ENCODE results near the gene FNBP1. TPM values are rescaled to one million over a fixed set of nuclear protein-coding genes. Genes with fewer than 3 reads are reported as not detected.

The FNBP1 gene
- total RNA-seq, 1 experiment from 2014 or later, result 80.7 TPM

DNA sequence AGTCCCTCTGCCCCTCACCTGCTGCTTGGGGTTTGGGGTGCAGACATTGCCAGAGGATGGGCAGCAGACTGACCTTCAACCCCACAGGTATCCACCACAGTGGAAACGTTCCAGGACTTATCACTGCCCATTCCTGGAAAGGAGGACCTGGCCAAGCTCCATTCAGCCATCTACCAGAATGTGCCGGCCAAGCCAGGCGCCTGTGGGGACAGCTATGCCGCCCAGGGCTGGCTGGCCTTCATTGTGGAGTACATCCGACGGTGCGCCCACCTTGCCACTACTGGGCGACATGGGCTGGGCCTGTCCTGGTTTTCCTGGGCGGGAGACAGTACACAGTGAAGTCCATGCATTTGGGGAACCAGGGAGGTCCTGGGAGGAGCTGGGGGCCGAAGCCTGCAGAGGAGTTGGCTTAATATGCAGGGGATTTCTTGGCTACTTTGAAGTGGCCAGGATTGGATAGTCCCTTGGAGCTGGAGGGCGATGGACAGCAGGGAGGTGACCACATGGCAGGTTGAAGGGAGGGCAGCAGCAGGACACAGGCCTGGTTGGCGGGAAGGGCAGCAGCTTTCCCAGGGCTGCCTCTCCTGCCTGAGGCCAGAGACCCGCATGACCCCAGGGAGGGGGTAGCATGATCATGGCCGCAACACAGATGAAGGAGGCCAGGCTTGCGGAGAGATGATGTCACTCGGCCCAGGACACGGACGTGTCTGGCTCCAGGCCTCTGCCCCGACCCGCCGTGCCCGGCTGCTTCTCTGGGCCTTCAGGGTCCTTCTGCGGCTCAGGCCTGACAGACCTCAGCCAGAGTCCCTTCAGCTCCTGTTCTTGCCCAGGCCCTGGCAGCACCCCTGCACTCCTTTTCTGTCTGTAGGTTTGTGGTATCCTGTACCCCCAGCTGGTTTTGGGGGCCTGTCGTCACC, 173.1 kb downstream of the FNBP1 start:
- no TSS peak for BruUV-seq (replicated peaks)
- Histone ChIP-seq H3K9me3 (ENCODE audit: insufficient read depth, low read depth) (no peaks in the 10 kb centered on the region), H3K27me3 (ENCODE audit: insufficient read depth, low read depth) (no peaks in the 10 kb centered on the region), H3K79me2 (ENCODE audit: low read depth) (no peaks in the 10 kb centered on the region), H3K36me3 (ENCODE audit: low read depth) (peaks cover 4% of the 10 kb centered on the region; the same call in 1 of the 2 replicates), H3K4me3 (no peak overlapping the region), H3F3A (ENCODE audit: insufficient read depth, low read depth) (no peaks in the 10 kb centered on the region), H3K4me1 (replicated peaks; ENCODE audit: insufficient read depth) (no peaks in the 10 kb centered on the region), H4K20me1 (ENCODE audit: insufficient read depth) (no peaks in the 10 kb centered on the region), H3K4me2 (no peak overlapping the region), H3K9me2 (ENCODE audit: insufficient read depth) (no peaks in the 10 kb centered on the region), H3K27ac (no peak overlapping the region), H2AFZ (no peak overlapping the region)
- ChIA-PET CTCF (no interaction called here), POLR2A (ENCODE audit: unreplicated experiment) (no interaction called here)
- no peak for TF ChIP-seq CTCF (conservative IDR thresholded peaks at IDR 0.05)
- TF ChIP-seq EZH2 (IDR thresholded peaks at IDR 0.05; ENCODE audit: low read depth), result no peak
- intact Hi-C loops (cut with micrococcal nuclease; ENCODE audit: unreplicated experiment), result no loop called here
- no peak for DNase-seq

GRCh38 chr9:129868872-129869486, 174.0 kb downstream of the FNBP1 start:
- Histone ChIP-seq H3K27ac (no peak overlapping the region), H3K36me3 (ENCODE audit: low read depth) (peaks cover 5% of the 10 kb centered on the region; the same call in 1 of the 2 replicates), H2AFZ (no peak overlapping the region), H3K4me3 (no peak overlapping the region), H3K27me3 (ENCODE audit: insufficient read depth, low read depth) (no peaks in the 10 kb centered on the region), H3K9me3 (ENCODE audit: insufficient read depth, low read depth) (no peaks in the 10 kb centered on the region), H4K20me1 (ENCODE audit: insufficient read depth) (no peaks in the 10 kb centered on the region), H3K4me1 (replicated peaks; ENCODE audit: insufficient read depth) (no peaks in the 10 kb centered on the region), H3F3A (ENCODE audit: insufficient read depth, low read depth) (no peaks in the 10 kb centered on the region), H3K9me2 (ENCODE audit: insufficient read depth) (no peaks in the 10 kb centered on the region), H3K79me2 (ENCODE audit: low read depth) (no peaks in the 10 kb centered on the region), H3K4me2 (no peak overlapping the region)
- no peak for TF ChIP-seq EZH2 (IDR thresholded peaks at IDR 0.05; ENCODE audit: low read depth)
- TF ChIP-seq CTCF (conservative IDR thresholded peaks at IDR 0.05), result no peak
- intact Hi-C loops (cut with micrococcal nuclease; ENCODE audit: unreplicated experiment), result no loop called here
- no TSS peak for BruUV-seq (replicated peaks)
- POLR2A ChIA-PET (ENCODE audit: unreplicated experiment), result no interaction called here
- CTCF ChIA-PET, result no interaction called here
- no peak for DNase-seq

DNA sequence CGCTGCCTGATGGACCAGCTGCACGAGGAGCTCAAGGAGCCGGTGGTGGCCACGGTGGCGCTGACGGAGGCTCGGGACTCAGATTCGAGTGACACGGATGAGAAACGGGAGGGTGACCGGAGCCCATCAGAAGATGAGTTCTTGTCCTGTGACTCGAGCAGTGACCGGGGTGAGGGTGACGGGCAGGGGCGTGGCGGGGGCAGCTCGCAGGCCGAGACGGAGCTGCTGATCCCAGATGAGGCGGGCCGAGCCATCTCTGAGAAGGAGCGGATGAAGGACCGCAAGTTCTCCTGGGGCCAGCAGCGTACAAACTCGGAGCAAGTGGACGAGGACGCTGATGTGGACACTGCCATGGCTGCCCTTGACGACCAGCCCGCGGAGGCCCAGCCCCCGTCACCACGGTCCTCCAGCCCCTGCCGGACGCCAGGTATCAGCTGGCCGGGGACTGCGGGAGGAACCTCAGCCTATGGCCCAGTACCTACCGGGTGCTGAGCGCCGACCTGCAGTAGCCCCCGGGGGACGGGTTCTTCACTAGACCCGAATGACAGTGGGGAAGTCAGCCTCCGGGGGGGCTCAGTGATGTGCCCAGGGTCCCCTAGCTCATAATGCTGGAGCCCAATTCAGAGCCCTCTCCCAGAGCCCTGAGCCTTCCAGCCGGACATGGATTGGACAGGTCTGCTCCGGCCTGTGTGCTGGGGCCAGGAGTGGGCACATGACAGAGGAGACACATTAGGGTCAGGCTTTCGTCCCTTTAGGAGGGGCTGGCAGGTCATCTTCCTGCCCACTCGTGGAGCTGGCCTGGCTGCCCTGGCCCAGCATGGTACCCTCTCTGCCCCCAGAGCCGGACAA, 174.7 kb downstream of the FNBP1 start:
- Histone ChIP-seq H3K27me3 (ENCODE audit: insufficient read depth, low read depth) (no peaks in the 10 kb centered on the region), H3K4me3 (no peak overlapping the region), H2AFZ (no peak overlapping the region), H3K4me2 (no peak overlapping the region), H3K27ac (no peak overlapping the region), H4K20me1 (ENCODE audit: insufficient read depth) (no peaks in the 10 kb centered on the region), H3K4me1 (replicated peaks; ENCODE audit: insufficient read depth) (no peaks in the 10 kb centered on the region), H3F3A (ENCODE audit: insufficient read depth, low read depth) (no peaks in the 10 kb centered on the region), H3K79me2 (ENCODE audit: low read depth) (no peaks in the 10 kb centered on the region), H3K9me2 (ENCODE audit: insufficient read depth) (no peaks in the 10 kb centered on the region), H3K9me3 (ENCODE audit: insufficient read depth, low read depth) (no peaks in the 10 kb centered on the region), H3K36me3 (ENCODE audit: low read depth) (peaks cover 5% of the 10 kb centered on the region; the same call in 1 of the 2 replicates)
- intact Hi-C loops (cut with micrococcal nuclease; ENCODE audit: unreplicated experiment), result no loop called here
- BruUV-seq (replicated peaks), result no TSS peak
- DNase-seq, result no peak
- CTCF ChIA-PET, result no interaction called here
- POLR2A ChIA-PET (ENCODE audit: unreplicated experiment), result interaction anchor here (0.6 kb wide), 1 partner anchor 28 kb away, joined by 9 read pairs; no protein-coding TSS in a partner anchor
- TF ChIP-seq EZH2 (IDR thresholded peaks at IDR 0.05; ENCODE audit: low read depth), result no peak
- no peak for TF ChIP-seq CTCF (conservative IDR thresholded peaks at IDR 0.05)

Measured in PC-9 (cell line).